Nephron (organoid): Measurements from ENCODE around the gene OFD1.

ENCODE experiments used
- H3K27ac Mint-ChIP-seq, 3 experiments: 2 replicates each; pipeline ENCODE4 v1.8.0; 2020; ENCODE audit warnings: mixed read lengths in 3 of 3, mild to moderate bottlenecking in 2 of 3, moderate library complexity in 1 of 3
- H3K27me3 Mint-ChIP-seq: 2 replicates; pipeline ENCODE4 v1.8.0; 2021; ENCODE audit warnings: low read depth, mild to moderate bottlenecking, moderate library complexity, mixed read lengths
- H3K36me3 Mint-ChIP-seq: 2 replicates; pipeline ENCODE4 v1.8.0; 2020; ENCODE audit warnings: low read depth, mixed read lengths
- H3K4me1 Mint-ChIP-seq: 2 replicates; pipeline ENCODE4 v1.8.0; 2020; ENCODE audit warnings: mixed read lengths
- H3K4me3 Mint-ChIP-seq, 3 experiments: 2 replicates each; pipeline ENCODE4 v1.8.0; 2020; ENCODE audit warnings: mild to moderate bottlenecking in 3 of 3, mixed read lengths in 3 of 3, moderate library complexity in 2 of 3
- H3K9me3 Mint-ChIP-seq: 2 replicates; pipeline ENCODE4 v1.8.0; 2020; ENCODE audit warnings: mixed read lengths
- CTCF ChIP-seq, 3 experiments: fragments of 200-600 bp; sonication (generic); IDR thresholded peaks; one replicate each; pipeline ENCODE4 v1.5.0; 2021; ENCODE audit warnings: antibody characterized with exemption in 3 of 3; ENCODE audit not compliant: unreplicated experiment in 3 of 3

Gene OFD1

GRCh38 chrX:13742397-13743176, 8.0 kb downstream of the OFD1 start:
- H3K4me1 Mint-ChIP-seq = no peaks in the 10 kb centered on the region
- no peak for TF ChIP-seq CTCF (IDR thresholded peaks at IDR 0.05; ENCODE audit: unreplicated experiment in 3 of 3)
- H3K27ac Mint-ChIP-seq = peak overlapping the region in 1 of 3 experiments; percentile 70
- no peaks in the 10 kb centered on the region for H3K27me3 Mint-ChIP-seq
- no peaks in the 10 kb centered on the region for H3K9me3 Mint-ChIP-seq
- no peak overlapping the region for H3K4me3 Mint-ChIP-seq
- H3K36me3 Mint-ChIP-seq = peaks cover 21% of the 10 kb centered on the region

- Mint-ChIP-seq H3K27me3 (no peaks in the 10 kb centered on the region), H3K36me3 (peaks cover 35% of the 10 kb centered on the region), H3K27ac (no peak overlapping the region), H3K9me3 (no peaks in the 10 kb centered on the region), H3K4me3 (no peak overlapping the region), H3K4me1 (no peaks in the 10 kb centered on the region)
- TF ChIP-seq CTCF (IDR thresholded peaks at IDR 0.05; ENCODE audit: unreplicated experiment in 3 of 3) = peak in 1 of 3 experiments; percentile 43
Measured at GRCh38 chrX:13747836-13748235, 13.3 kb downstream of the OFD1 start.

- no peak for TF ChIP-seq CTCF (IDR thresholded peaks at IDR 0.05; ENCODE audit: unreplicated experiment in 3 of 3)
- H3K4me3 Mint-ChIP-seq = no peak overlapping the region
- H3K27me3 Mint-ChIP-seq = no peaks in the 10 kb centered on the region
- no peaks in the 10 kb centered on the region for H3K9me3 Mint-ChIP-seq
- H3K27ac Mint-ChIP-seq = no peak overlapping the region
- H3K4me1 Mint-ChIP-seq = no peaks in the 10 kb centered on the region
- peaks cover 40% of the 10 kb centered on the region for H3K36me3 Mint-ChIP-seq
Measured at GRCh38 chrX:13748486-13748885, 13.9 kb downstream of the OFD1 start.

GRCh38 chrX:13750204-13750603, 15.7 kb downstream of the OFD1 start:
- Mint-ChIP-seq H3K4me3 (no peak overlapping the region), H3K9me3 (no peaks in the 10 kb centered on the region), H3K36me3 (peaks cover 36% of the 10 kb centered on the region), H3K4me1 (no peaks in the 10 kb centered on the region), H3K27me3 (no peaks in the 10 kb centered on the region), H3K27ac (no peak overlapping the region)
- peak; percentile 37 to 46 (median 41) for TF ChIP-seq CTCF (IDR thresholded peaks at IDR 0.05; ENCODE audit: unreplicated experiment in 3 of 3)

- H3K4me3 Mint-ChIP-seq = no peak overlapping the region
- H3K4me1 Mint-ChIP-seq = no peaks in the 10 kb centered on the region
- no peaks in the 10 kb centered on the region for H3K9me3 Mint-ChIP-seq
- TF ChIP-seq CTCF (IDR thresholded peaks at IDR 0.05; ENCODE audit: unreplicated experiment in 3 of 3) = no peak
- peaks cover 36% of the 10 kb centered on the region for H3K36me3 Mint-ChIP-seq
- H3K27ac Mint-ChIP-seq = no peak overlapping the region
- H3K27me3 Mint-ChIP-seq = no peaks in the 10 kb centered on the region
Measured at GRCh38 chrX:13750812-13751211, 16.3 kb downstream of the OFD1 start.

GRCh38 chrX:13752141-13752540, 17.6 kb downstream of the OFD1 start:
- H3K27me3 Mint-ChIP-seq = no peaks in the 10 kb centered on the region
- no peak overlapping the region for H3K4me3 Mint-ChIP-seq
- no peaks in the 10 kb centered on the region for H3K9me3 Mint-ChIP-seq
- no peak overlapping the region for H3K27ac Mint-ChIP-seq
- H3K4me1 Mint-ChIP-seq = no peaks in the 10 kb centered on the region
- peaks cover 31% of the 10 kb centered on the region for H3K36me3 Mint-ChIP-seq
- TF ChIP-seq CTCF (IDR thresholded peaks at IDR 0.05; ENCODE audit: unreplicated experiment in 3 of 3) = no peak
